NCI-H1092 treated with DMSO at 0.1 percent for 48 hours (cell line): ENCODE results near the gene RAET1L.
A peak's percentile ranks its signal among the peaks of the same experiment; 100 is the strongest.
"Not testable (repeated sequence)": the region's sequence is repeated elsewhere in the genome, so short reads cannot be mapped to it uniquely, and the experiment has no call there.

ENCODE experiments used
- DNase-seq: peaks from one replicate; lab custom pipeline; 2025; lab: John Stamatoyannopoulos, UW

RAET1L gene

DNA sequence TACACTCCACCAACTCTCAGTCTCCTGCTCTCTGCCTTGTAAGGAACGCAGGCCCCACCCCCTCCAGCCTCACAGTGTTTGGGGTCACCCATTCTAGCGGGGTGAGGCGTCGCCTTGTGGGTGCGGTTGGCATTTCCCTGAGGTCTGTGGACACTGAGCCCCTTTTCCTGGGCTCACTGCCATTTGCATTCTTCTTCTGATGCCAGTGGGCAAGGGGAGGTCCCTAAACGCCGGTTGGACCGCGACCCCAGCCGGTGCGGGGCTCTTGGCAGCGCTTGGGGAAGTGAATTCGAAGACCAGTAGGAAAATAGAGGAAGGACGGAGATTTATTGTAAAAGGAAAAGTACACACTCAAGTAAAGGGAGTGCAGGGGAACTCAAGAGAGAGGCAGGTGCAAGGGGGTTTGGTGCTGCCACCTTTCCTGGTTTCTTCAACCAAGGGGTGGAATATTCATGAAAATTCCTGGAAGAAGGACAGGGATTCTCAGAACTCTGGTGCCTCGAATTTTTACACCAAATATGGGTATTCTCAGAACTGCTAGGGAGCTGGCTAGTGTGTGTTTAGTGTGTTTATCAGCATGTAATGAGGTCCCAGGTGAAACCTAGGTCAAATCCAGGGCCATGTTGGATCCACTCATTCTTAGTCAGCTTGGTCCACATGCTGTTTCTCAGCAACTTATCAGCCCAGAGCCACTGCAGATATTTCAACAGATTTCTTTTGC is 9.9 kb downstream of the RAET1L start:
- DNase-seq: not testable (repeated sequence)

- DNase-seq: not testable (repeated sequence)
These were observed 10.6 kb downstream of the RAET1L start for GRCh38 chr6:150014623-150015280.

GRCh38 chr6:150013785-150014622 is 11.3 kb downstream of the RAET1L start:
- DNase-seq: not testable (repeated sequence)

DNA sequence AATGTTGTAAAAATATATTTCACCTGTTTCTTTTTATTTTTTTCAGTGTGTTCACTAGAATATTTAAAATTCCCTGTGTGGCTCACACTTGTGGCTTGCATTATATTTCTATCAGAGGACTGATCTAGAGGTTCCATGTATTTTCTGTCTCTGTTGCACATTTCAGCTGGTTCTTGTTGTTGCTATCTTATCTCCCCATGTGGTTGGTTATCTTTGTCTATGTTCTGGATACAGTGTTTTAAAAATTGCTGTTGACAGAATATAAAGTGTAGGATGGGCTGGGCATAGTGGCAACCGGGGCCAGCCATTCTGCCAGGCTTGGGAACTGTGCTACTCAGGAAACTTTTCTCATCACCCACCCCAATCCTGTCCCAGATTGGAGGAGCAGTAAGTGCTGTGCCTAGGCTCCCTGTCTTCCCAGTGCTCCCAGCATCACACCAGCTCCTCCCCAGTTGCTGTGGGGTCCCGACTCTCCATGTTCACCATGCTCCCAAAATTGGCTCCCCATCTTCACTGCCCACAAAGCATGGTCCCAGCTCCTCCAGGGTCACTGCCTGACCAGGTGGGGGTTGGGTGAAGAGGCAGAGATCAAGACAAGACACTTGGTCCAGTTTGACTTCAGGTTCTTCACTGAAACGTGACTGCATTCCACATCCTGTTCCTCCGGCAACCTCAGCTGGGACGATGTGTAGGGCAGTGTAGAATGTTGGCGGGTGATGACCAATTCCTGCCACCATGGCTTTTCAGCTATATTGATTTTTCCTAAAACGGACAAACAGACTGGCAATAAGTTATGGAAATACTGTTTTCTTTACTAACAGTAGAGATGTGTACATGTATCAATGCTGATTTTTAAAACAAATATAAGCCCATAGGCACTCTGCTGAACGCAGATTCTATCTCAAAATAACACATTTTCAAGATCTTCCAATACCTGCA is 12.2 kb downstream of the RAET1L start:
- not testable (repeated sequence) for DNase-seq

GRCh38 chr6:150008588-150008987 is 16.7 kb downstream of the RAET1L start:
- no peak for DNase-seq

- no peak for DNase-seq
These were observed 18.3 kb downstream of the RAET1L start for GRCh38 chr6:150006961-150007464.

- DNase-seq: no peak
These were observed 19.3 kb downstream of the RAET1L start for GRCh38 chr6:150005761-150006651.

GRCh38 chr6:150004783-150005717 is 20.3 kb downstream of the RAET1L start:
- DNase-seq: peak; percentile 86

DNA sequence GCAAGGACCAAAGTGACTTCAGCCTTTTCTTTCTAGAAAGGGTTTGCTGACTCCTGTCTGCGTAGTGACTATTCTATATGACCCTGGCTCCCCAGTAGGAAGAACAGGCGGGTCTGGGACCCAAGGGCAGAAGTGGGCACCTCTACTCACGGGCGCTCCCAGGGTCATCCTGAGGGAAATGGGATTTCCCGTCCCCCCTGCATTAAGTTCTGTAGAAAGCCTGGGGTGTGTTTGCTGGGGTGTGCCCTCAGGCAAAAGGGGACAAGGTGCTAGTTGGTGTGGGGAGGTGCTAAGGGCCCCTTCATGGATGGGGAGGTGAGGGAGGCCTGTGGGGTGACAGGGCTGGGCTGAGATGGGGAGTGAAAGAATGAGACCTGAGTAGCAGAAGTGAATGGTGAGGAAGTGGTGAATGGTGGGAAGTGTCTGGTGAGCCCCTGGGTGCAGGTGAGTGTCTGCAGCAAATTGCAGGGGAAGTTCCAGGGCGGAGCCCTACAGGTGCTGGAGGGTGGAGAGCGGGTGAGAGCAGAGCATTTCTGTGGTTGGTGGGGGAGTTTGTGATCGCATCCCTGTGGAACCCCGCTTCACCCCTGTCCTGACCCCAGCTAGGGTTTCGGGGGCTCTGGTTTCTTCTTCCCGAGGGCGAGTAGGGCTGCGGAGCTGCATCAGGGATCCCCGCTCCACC is 21.1 kb downstream of the RAET1L start:
- no peak for DNase-seq

GRCh38 chr6:150003599-150003998 is 21.7 kb downstream of the RAET1L start:
- not testable (repeated sequence) for DNase-seq

DNA sequence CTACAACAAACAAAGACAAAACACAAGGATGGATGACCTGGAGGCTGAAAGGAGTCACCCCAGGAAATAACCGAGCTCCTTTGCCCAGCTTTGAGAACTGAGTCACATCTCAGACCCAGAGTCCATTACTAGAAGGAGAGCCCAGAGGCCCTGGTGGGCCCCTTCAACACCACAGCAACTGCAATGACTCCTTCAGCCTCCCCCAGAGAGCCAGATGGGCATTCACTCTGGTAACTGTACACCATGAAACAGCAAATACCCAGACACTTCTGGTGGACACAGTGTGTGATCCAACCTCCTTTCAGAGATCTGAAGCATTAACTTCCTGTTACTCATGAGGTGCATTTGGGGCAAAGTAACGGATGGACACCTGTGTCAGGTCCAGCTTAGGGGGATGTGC is 22.6 kb downstream of the RAET1L start:
- DNase-seq: no peak

- DNase-seq: no peak
These were observed 23.9 kb downstream of the RAET1L start for GRCh38 chr6:150001295-150002008.

GRCh38 chr6:149999636-150000035 is 25.7 kb downstream of the RAET1L start:
- no peak for DNase-seq

DNA sequence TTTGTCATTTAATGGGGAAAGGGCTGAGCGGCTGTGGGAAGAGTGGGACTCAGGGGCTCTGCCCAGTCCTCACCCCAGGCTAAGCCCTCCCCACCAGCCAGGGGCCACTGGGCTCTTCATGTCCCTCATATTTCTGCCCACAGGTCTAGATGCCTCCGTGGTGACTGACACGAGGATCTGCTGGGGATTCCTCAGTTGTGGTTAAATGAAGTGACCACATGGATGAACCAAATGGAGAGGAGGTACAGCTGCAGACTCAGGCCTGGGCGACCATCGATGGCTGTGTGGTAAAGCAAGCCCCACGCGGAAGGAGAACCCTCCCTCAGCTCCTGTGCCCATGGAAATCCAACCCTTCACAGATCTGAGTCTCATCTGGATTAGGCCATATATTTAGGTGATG is 29.4 kb downstream of the RAET1L start:
- DNase-seq: no peak

- DNase-seq: no peak
These were observed 30.0 kb downstream of the RAET1L start for GRCh38 chr6:149995235-149995750.

DNA sequence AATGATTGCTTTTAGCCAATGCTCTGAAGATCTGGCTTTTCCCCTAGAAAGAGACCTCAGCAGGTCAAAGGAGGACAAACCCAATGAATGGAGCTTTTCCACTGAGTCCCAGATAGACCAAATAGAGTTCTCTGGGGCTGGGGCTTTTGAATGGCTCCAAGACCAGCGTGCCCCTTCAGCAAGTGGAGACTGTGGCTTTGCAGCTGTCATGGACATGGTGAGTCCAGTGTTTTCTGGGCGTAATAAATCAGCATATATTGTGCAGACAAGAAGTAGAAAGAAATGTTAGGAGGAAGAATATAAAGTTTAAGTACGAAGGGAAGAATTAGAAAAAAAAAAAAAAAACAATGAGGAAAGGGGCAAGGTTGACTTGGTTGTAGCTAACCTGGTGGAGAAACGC is 33.5 kb downstream of the RAET1L start:
- DNase-seq: no peak

DNA sequence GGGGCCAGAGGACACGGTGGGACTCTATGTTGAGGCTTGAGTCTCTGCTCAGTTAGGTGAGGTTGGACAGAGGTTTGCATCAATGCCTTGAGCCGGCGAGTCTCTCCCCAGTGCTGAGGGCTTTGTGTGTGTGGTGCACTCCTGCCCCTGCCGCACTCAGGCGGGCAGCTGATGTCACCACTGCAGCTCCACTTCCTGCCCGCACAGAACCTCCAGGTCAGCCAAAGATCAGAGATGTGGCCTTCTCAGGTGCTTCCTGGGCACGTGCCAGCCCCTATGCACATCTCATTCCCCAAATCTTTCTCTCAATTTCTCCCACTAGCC is 33.9 kb downstream of the RAET1L start:
- DNase-seq: not testable (repeated sequence)
